ENCODE results near the gene RASGEF1B. TPM values are rescaled to one million over a fixed set of nuclear protein-coding genes. Genes with fewer than 3 reads are reported as not detected.

The RASGEF1B gene
- total and polyA plus RNA-seq, 9 of the 15 experiments (the other 6 are each of a cell fraction or from before 2014, with no cell fraction given): 0.04 to 0.57 (median 0.22) TPM

DNA sequence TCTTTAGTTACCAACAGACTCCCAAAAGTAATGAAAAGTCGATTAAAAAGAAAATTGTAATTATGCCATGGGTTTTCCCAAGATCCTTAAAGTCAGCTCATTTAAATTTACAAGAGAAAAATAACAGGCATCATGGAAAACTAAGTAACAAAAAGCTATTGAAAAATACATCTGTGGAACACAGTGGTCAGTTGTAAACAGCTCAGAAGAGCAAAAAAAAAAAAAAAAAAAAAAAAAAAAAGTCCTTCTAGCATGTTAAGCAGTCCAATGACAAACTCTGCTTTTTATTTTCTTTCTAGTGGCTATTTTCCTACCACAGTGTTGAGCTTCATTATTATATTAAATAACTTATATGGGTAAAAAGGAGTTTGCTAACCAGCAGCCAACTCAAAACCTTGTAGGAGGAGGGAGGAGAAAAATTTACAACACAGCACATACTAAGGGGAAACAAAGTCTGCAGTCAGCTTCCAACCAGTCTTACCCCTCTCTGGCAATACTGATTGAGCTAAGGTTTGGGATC, 44.9 kb downstream of the RASGEF1B start (continued):
- TF ChIP-seq NONO (IDR thresholded peaks at IDR 0.05; ENCODE audit: low read depth in 2 of 2, low read length in 1 of 2): no peak
- TF ChIP-seq EGR1 (conservative IDR thresholded peaks at IDR 0.05): no peak
- TF ChIP-seq, protein P1, sequence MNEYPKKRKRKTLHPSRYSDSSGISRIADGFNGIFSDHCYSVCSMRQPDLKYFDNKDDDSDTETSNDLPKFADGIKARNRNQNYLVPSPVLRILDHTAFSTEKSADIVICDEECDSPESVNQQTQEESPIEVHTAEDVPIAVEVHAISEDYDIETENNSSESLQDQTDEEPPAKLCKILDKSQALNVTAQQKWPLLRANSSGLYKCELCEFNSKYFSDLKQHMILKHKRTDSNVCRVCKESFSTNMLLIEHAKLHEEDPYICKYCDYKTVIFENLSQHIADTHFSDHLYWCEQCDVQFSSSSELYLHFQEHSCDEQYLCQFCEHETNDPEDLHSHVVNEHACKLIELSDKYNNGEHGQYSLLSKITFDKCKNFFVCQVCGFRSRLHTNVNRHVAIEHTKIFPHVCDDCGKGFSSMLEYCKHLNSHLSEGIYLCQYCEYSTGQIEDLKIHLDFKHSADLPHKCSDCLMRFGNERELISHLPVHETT (CRISPR knock-in tag; conservative IDR thresholded peaks at IDR 0.05 in 1 of 2, IDR thresholded peaks at IDR 0.05 in 1 of 2): no peak

DNA sequence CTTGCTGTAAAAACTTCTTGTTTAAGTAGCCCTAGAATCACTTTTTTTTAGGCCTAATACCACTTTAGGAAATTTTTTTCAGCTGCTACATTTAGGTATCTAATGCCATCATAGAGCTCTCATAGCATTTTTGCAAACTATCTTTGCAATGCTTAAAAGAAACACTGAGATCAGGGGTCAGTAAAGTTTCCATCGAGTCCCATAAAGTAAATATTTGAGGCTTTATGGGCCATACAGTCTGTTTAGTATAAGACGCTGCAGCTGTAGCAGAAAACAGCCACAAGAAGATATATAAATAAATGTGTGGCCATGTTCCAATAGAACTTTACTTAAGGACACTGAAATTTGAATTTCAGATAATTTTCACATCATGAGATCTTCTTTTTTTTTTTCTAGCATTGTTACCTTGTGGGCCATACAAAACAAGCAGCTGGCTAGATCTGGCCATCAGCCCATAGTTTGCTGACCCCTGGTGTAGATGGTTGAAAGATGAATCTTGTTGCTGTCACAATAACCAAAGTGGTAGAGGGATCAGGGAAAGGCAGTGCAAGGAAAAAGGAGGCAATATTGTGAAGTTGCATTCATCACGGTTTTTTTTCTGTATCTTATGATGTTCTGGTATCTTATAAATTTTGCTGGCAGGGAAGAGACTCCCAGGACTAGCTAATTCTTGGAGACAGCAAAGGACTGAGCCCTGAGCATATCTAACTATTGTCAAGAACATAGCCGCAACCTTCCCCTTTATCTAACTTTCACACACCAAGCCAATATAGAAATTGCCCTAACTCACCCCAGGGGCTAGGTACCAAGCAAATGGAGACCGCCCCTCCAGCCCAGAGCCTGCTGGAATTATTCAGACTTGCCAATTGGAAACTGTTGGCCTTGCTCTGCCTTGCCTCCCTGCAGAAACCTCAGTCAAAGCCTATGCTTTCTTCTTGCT, 46.6 kb downstream of the RASGEF1B start:
- no peaks in the 10 kb centered on the region for H3K9me1 ChIP-seq (ENCODE audit: control insufficient read depth, insufficient read depth, low read length)
- no TSS peak for BruUV-seq (replicated peaks)
- no peaks in the 10 kb centered on the region for H3K79me2 ChIP-seq (ENCODE audit: control insufficient read depth, insufficient read depth, low read length)
- no peaks in the 10 kb centered on the region for H3K9me3 ChIP-seq (replicated peaks; ENCODE audit: control insufficient read depth, insufficient read depth, low read depth, low read length)
- POLR2A ChIA-PET: interaction anchor here (0.8 kb wide), 1 partner anchor 19 kb away, joined by 3 read pairs; no protein-coding TSS in a partner anchor
- DNase-seq (ENCODE audit: extremely low read depth in 1 of 4, low spot score in 3 of 4) (peak in 1 of 4 experiments; percentile 39), FAIRE-seq (peak; percentile 71), ATAC-seq (0 out of 3 replicates have a peak, but pooled peaks have one; percentile 33)
- in situ Hi-C loops (cut with MboI) (no loop called here), intact Hi-C loops (cut with micrococcal nuclease) (loop anchor here (1.0 kb wide), 1 partner anchor 19 kb away; no protein-coding TSS in a partner anchor)
- no peaks in the 10 kb centered on the region for H3K36me3 ChIP-seq (ENCODE audit: control insufficient read depth, insufficient read depth, low read length)
- peak overlapping the region; percentile 52 for H2AFZ ChIP-seq (ENCODE audit: low read depth, low read length)
- peak overlapping the region in 1 of 2 experiments; percentile 39; a peak in 1 of 4 replicates for H3K9ac ChIP-seq (ENCODE audit: insufficient read depth in 1 of 2, low read depth in 2 of 2, low read length in 2 of 2)
- no peak overlapping the region for H3K27ac ChIP-seq (ENCODE audit: extremely low read depth, low read depth, low read length)
- H3K4me1 ChIP-seq (replicated peaks in 1 of 2; ENCODE audit: control insufficient read depth in 2 of 2, insufficient read depth in 2 of 2, low read length in 2 of 2): peaks cover 19 to 41% of the 10 kb centered on the region in 2 experiments
- no peaks in the 10 kb centered on the region for H3K27me3 ChIP-seq (ENCODE audit: control insufficient read depth in 2 of 2, insufficient read depth in 2 of 2, low read length in 2 of 2)
- CTCF ChIA-PET (ENCODE audit: low intra/inter-chr PET ratio): interaction anchor here (1.2 kb wide), 1 partner anchor 19 kb away, joined by 3 read pairs; no protein-coding TSS in a partner anchor
- no peak overlapping the region for H3K4me3 ChIP-seq
- no peak overlapping the region for H3K4me2 ChIP-seq (ENCODE audit: insufficient read depth, low read length)
- WGBS (ENCODE audit: insufficient coverage, low coverage, missing lambda C conversion rate): 43% methylated on average over 5 of the region's 5 CpGs
- H4K20me1 ChIP-seq (replicated peaks; ENCODE audit: control insufficient read depth, insufficient read depth, low read length): no peaks in the 10 kb centered on the region
- TF ChIP-seq, protein P2, sequence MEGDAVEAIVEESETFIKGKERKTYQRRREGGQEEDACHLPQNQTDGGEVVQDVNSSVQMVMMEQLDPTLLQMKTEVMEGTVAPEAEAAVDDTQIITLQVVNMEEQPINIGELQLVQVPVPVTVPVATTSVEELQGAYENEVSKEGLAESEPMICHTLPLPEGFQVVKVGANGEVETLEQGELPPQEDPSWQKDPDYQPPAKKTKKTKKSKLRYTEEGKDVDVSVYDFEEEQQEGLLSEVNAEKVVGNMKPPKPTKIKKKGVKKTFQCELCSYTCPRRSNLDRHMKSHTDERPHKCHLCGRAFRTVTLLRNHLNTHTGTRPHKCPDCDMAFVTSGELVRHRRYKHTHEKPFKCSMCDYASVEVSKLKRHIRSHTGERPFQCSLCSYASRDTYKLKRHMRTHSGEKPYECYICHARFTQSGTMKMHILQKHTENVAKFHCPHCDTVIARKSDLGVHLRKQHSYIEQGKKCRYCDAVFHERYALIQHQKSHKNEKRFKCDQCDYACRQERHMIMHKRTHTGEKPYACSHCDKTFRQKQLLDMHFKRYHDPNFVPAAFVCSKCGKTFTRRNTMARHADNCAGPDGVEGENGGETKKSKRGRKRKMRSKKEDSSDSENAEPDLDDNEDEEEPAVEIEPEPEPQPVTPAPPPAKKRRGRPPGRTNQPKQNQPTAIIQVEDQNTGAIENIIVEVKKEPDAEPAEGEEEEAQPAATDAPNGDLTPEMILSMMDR (IDR thresholded peaks at IDR 0.05 in 2 of 3, conservative IDR thresholded peaks at IDR 0.05 in 1 of 3; ENCODE audit: insufficient read depth in 2 of 3, low read depth in 1 of 3, low read length in 3 of 3): peak; percentile 34 to 51 (median 38); a peak in 3 of 6 replicates
- no peak for TF ChIP-seq ZEB2 (IDR thresholded peaks at IDR 0.05)
- TF ChIP-seq, protein P3, sequence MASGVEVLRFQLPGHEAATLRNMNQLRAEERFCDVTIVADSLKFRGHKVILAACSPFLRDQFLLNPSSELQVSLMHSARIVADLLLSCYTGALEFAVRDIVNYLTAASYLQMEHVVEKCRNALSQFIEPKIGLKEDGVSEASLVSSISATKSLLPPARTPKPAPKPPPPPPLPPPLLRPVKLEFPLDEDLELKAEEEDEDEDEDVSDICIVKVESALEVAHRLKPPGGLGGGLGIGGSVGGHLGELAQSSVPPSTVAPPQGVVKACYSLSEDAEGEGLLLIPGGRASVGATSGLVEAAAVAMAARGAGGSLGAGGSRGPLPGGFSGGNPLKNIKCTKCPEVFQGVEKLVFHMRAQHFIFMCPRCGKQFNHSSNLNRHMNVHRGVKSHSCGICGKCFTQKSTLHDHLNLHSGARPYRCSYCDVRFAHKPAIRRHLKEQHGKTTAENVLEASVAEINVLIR (CRISPR knock-in tag; IDR thresholded peaks at IDR 0.05): no peak
- TF ChIP-seq, protein P4, sequence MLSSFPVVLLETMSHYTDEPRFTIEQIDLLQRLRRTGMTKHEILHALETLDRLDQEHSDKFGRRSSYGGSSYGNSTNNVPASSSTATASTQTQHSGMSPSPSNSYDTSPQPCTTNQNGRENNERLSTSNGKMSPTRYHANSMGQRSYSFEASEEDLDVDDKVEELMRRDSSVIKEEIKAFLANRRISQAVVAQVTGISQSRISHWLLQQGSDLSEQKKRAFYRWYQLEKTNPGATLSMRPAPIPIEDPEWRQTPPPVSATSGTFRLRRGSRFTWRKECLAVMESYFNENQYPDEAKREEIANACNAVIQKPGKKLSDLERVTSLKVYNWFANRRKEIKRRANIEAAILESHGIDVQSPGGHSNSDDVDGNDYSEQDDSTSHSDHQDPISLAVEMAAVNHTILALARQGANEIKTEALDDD (IDR thresholded peaks at IDR 0.05): 0 out of 2 replicates have a peak, but pooled peaks have one; percentile 41

All from K562 (cell line).